Hindlimb muscle (tissue), 1 donor: ENCODE data around the gene WDR43. TPM values are rescaled to one million over a fixed set of nuclear protein-coding genes. Genes with fewer than 3 reads are reported as not detected.
"Not testable (repeated sequence)": the region's sequence is repeated elsewhere in the genome, so short reads cannot be mapped to it uniquely, and the experiment has no call there.

ENCODE experiments used
- DNase-seq: peaks from one replicate; pipeline ENCODE4 v3.0.0-alpha.2; 2013
- polyA plus RNA-seq: library from polyadenylated mRNA; unstranded; fragments of 120-200 nt; gene quantifications from one replicate; pipeline ENCODE4 v1.2.1, GENCODE V29; 2013; ENCODE audit not compliant: insufficient read length

WDR43 gene
- polyA plus RNA-seq, 1 donor, result 30.6 TPM

- no peak for DNase-seq
Measured at GRCh38 chr2:28972778-28973335, 78.4 kb downstream of the WDR43 start.

DNA sequence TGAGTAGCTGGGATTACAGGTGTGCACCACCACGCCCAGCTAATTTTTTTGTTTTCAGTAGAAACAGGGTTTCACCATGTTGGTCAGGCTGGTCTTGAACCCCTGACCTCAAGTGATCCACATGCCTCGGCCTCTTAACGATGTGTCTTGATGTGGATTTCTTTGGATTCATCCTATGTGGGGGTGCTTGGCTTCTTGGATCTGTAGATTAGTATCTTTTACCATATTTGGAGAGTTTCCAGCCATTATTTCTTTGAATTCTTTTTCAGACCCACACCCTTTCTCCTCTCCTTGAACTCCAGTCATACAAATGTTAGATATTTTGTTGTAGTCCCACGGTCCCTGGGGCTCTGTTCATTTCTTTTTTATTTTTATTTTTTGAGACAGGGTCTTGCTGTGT lies 79.8 kb downstream of the WDR43 start:
- no peak for DNase-seq

DNA sequence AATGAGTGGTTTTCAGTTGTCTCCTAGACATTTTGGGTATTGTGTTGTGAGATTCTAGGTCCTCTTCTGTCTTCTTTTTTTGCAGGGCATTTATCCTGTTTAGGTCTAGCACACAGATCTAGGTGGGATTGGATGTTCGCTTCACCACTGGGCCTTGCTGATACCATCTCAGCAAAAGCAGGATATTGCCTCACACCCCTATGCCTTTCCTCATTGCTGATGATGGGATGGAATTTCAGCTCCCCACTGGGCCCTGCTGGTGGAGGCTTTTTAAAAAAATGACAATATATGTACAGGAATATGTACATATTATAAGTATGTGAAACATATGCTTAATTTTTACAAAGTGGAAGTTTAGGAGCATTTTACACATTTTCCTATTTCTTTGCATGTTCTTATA lies 81.2 kb downstream of the WDR43 start:
- no peak for DNase-seq

DNA sequence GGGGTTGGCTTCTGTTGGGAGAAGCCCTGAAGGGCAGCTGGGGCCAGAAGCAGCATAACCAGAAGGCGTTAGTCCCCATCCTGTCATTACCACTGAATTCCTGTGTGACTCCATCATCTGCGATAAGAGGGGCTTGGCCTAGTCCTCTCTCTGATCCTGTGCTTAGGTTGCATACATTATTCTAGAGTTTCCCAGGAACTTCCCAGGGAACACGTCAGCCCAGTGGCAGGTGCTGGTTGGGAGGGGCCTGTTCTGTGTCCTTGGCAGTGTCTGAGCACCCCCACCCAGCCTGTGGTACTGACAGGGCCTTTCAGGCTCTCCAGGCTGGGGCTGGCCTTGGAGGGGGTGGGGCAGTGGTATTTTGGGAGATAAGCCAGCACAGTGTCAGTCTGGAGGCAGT lies 82.1 kb downstream of the WDR43 start:
- DNase-seq, result no peak

DNA sequence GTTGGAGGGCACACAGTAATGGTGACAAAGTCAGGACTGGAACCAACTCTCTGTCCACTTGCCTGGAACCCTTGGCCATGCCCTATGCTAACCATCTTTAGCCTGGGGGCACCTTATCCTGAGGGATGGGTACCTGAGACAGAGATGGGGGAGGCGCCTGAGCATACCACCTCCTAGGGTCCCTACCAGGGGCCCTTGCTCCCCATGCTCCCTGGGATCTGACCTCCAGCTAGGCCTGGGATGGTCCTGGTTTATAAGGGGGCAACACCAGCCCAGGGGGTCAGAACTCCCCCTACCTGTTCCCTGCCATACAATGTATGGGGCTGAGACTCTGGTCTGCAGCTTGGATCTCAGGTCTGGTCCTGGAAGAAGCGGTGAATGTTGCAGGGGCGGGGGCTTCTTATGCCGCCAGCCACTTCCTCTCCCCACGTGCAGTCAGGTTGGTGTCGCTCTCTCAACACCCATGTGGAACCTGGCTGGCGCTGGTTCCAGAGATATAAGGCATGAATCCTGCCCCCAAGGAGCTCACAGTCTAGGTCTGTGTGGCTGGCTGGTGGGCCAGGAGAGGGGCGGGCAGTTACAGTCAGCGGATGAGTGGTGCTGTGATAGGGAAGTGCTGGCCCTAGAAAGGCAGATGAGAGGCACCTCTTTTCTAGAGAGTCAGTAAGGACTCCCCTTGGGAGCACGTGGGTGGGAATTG lies 82.9 kb downstream of the WDR43 start:
- DNase-seq, result no peak

- not testable (repeated sequence) for DNase-seq
Measured at GRCh38 chr2:28978001-28978400, 83.5 kb downstream of the WDR43 start.

DNA sequence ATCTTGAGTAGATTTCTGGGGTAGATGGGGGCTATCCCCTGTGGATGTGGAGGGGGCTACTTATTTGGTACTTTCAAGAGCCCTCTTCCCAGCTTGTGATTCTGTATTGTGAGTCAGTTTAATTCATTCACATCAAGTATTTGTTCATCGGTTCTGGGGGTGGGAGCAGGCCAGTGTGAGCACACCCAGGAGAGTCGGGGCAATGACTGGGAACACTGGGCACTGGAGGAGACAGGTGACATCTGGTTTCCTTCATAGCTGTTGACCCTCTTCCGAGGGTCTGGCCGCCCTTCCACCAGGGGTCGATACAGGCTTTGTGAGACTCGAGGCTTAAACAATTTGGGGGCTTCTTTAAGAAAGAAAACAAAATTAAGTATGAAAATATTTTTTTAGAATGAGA lies 84.1 kb downstream of the WDR43 start:
- DNase-seq, result no peak

GRCh38 chr2:28979041-28979440 lies 84.6 kb downstream of the WDR43 start:
- no peak for DNase-seq

- DNase-seq, result no peak
Measured at GRCh38 chr2:28979576-28980366, 85.3 kb downstream of the WDR43 start.

DNA sequence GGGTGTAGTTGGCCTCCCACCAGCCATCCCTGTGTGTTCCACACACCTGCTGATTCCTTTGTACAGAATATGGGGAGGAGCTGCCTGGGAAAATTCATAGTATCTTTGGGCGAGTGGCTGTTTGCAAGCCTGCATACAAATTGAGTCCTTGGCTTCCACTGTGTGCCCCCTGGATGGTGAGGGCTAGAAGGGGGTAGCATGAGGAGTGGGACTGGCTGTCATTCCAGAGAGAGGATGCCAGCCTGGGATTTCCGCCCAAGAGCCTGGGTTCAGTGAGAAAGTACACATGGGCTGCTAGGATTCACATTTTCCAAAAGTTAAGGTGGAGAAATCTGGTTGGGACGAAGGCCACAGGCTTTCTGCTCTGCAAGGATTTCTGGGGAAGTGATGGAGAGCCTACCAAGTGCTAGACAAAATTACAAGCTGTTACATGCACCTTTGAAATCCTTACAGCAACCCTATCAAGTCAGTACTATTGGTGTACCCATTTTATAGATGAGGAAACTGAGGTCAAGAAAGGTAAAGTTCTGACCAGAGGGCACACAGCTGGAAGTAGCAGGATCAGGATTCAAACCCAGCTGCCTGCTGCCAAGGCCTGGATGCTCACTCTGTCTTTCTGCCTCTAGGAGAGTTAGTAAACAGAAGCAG lies 86.0 kb downstream of the WDR43 start:
- no peak for DNase-seq

DNA sequence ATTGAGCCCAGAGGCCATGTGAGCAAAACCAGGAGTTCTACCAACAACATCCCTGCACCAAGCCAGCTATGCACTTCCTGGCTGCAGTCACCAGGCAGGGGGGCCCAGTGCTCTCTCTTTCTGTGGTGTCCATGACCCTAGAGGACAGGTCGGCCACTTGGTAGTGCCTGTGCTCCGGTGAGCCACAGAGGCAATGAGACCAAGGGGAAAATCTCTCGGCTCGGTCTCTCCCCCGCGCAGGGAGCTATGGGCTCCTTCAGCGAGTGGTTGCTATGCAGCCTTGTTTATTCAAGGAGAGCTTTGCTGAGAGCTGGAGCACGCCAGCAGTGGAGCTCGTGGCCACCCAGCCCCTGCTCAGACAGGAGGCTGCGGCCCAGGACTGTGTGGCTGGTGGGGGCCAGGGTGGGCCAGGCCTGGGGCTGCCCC lies 86.6 kb downstream of the WDR43 start, which contains the start of gene TOGARAM2:
Gene TOGARAM2, plus strand, starts transcription at position 283 of the 426 bp plus-strand sequence. CDS start 13,537 bp downstream, outside the sequence.
- DNase-seq, result no peak

- no peak for DNase-seq
Measured at GRCh38 chr2:28981620-28982376, 87.3 kb downstream of the WDR43 start.

GRCh38 chr2:28982381-28982950 lies 88.0 kb downstream of the WDR43 start:
- DNase-seq, result no peak

- DNase-seq, result no peak
Measured at GRCh38 chr2:28986429-28986828, 92.0 kb downstream of the WDR43 start.

DNA sequence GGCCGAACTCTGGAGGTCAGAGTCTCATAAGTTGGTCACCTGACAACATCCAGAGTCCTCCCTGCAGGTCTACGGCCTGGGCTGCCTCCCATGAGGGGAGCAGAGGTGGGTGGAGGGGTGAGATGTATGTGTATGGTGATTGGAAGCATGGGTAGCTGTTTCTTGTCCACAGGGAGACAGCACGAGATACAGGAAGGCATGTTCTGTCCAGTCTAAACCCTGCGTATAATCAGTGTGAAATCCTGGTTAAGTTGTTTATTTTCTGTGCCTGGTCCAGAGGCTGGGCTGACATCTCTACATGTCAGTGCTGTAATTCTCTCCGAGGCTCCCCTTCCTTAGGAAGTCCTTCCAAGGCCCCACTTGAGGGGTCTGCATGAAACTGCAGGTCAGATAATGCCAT lies 95.5 kb downstream of the WDR43 start:
- DNase-seq, result no peak

DNA sequence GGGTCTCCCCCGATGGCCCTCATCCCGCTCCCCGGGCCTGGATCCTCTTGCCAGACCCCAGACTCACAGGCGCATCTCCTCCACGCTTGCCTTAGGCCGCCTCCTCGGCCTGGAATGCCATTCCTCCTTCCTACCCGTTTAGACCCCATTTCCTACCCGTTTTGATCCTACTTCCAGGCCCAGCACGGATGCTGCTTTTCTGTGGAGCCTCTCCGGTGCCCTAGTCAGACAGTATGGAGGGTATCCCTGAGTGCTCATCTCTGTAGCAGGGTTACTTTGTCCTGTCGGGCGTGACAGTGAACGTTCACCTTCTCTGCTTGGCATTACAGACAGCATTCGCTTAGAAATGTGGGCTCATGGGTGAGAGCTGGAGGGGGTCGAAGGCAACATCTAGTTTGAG lies 96.0 kb downstream of the WDR43 start:
- DNase-seq, result no peak

DNA sequence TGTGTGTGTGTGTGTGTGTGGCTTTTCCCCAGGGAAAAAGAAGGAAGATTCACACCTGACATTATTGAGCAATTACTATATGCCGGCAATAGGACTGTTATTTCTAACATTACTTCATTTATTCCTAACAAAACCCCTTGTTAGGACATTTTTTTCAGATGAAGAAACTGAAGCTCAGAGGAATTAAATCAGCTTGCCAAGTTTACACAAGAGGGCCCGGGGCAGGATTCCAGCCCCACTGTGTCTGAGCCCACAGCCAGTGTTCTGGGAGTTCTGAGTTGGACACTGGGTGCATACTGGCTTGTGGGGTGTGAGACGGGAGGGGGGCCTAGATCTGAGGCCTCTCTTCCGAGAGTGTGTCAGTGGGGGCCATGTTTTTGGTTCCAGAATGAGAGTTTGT lies 96.6 kb downstream of the WDR43 start:
- DNase-seq, result no peak

GRCh38 chr2:28991460-28991859 lies 97.0 kb downstream of the WDR43 start:
- no peak for DNase-seq

GRCh38 chr2:28993206-28993960 lies 98.9 kb downstream of the WDR43 start:
- no peak for DNase-seq

DNA sequence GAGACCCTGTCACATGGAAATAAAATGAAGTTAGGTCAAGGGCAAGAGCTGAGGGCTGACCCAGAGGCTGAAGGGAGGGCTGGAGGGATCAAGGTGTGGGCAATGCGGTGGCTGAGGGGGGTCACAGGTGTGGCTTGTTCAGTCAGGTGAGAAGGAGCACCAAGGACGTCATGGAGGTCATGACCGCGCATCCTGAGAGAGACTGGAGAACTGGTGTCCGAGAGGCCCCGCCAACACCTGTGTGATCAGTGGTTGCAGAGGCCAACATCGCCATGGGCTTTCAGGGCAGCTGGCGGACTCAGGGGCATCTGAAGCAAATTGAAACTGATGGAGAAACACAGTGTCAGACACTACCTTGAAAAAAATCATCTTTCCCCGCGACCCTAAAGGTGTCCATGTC lies 99.6 kb downstream of the WDR43 start:
- no peak for DNase-seq

DNA sequence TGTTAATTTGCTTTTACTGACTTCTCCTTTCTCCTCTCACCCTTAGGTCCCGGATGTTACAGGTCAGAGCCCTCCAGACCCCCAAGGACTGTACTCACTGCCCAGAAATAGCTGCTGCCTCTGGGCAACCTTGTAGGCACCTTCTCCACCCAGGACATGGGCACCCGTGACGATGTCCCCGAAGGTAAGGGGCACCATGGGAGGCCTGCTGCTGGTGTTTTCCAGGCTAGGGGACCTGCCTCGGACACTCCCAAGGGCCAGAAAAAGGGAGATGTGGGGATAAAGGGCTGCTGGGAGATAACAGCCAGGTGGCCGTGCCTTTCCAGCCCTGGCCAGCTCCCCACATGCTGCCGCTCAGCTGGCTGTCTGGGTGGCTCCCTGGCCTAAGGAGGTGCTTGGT lies 100.2 kb downstream of the WDR43 start:
- no peak for DNase-seq
